ENCODE results near the gene TESK2. TPM values are rescaled to one million over a fixed set of nuclear protein-coding genes. Genes with fewer than 3 reads are reported as not detected.

The TESK2 gene
- total and polyA plus RNA-seq, 2 of the 8 experiments (the other 6 are each of a cell fraction or from before 2014, with no cell fraction given), result 10.8 to 12.6 TPM

DNA sequence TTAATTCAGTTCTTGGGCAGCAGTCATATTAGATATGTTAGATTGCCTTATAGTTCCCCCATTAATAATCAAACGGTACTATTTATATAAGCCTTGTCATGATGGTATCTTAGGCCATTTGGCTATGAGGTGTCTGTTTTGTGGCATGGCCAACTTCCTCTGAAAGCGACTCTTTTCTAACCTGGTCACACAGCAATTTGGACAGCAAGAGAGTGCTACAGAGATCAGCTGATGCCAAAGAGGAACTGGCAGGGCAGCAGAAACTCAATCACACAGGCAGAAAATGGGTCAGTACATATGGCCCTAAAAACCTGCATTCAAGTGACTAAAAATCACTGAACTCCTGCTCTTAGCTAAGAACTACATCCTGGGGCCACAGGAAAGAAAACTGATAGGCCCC lies 137.3 kb downstream of the TESK2 start:
- ChIA-PET POLR2A (ENCODE audit: partially characterized antibody) (interaction anchor here (1.3 to 21.4 kb wide), 3 partner anchors 10 to 49 kb away, joined by 3 to 472 read pairs (median 162); partner anchors contain the start of genes HPDL, MUTYH and TOE1), CTCF (ENCODE audit: partially characterized antibody) (interaction anchor here (0.6 to 10.3 kb wide), 4 partner anchors 8 to 140 kb away, joined by 3 to 139 read pairs (median 8); partner anchors contain the start of genes MUTYH and TOE1)
- Histone ChIP-seq H3K27me3 (replicated peaks in 1 of 4; ENCODE audit: control insufficient read depth in 3 of 4, extremely low read depth in 1 of 4, insufficient read depth in 3 of 4, low read length in 3 of 4) (no peaks in the 10 kb centered on the region), H2BK15ac (ENCODE audit: low read length) (no peak overlapping the region), H2AK5ac (ENCODE audit: low read depth, low read length) (no peak overlapping the region), H2AFZ (ENCODE audit: low read length) (no peak overlapping the region), H3K23me2 (ENCODE audit: low read depth, low read length) (no peaks in the 10 kb centered on the region), H3K4me3 (ENCODE audit: extremely low read depth in 1 of 4, insufficient read depth in 2 of 4, low read depth in 3 of 4, low read length in 4 of 4) (no peak overlapping the region), H2BK5ac (ENCODE audit: low read depth, low read length) (no peak overlapping the region), H2BK20ac (ENCODE audit: low read length) (no peak overlapping the region), H3K4me2 (ENCODE audit: insufficient read depth in 1 of 2, low read depth in 2 of 2, low read length in 2 of 2) (no peak overlapping the region), H3K14ac (ENCODE audit: insufficient read length) (no peak overlapping the region), H3K9ac (replicated peaks in 1 of 4; ENCODE audit: extremely low read depth in 1 of 4, low read depth in 3 of 4, low read length in 3 of 4) (no peak overlapping the region), H4K5ac (ENCODE audit: insufficient read length, low read depth, low read length) (no peak overlapping the region), H3K4me1 (replicated peaks in 1 of 4; ENCODE audit: control insufficient read depth in 3 of 4, insufficient read depth in 4 of 4, low read length in 3 of 4) (no peaks in the 10 kb centered on the region), H3K36me3 (ENCODE audit: control insufficient read depth in 2 of 4, insufficient read depth in 4 of 4, low read length in 3 of 4) (no peaks in the 10 kb centered on the region), H3K56ac (replicated peaks; ENCODE audit: insufficient read length, low read depth, low read length) (no peak overlapping the region), H3K27ac (ENCODE audit: low read depth, low read length) (no peak overlapping the region), H3K9me3 (ENCODE audit: insufficient read depth in 2 of 2, low read depth in 1 of 2, low read length in 1 of 2) (no peaks in the 10 kb centered on the region), H2BK12ac (ENCODE audit: low read depth, low read length) (no peak overlapping the region), H3K23ac (ENCODE audit: insufficient read length) (no peak overlapping the region), H4K8ac (ENCODE audit: extremely low read depth, insufficient read depth, low read length) (no peak overlapping the region), H3K79me2 (ENCODE audit: control insufficient read depth in 1 of 2, insufficient read depth in 2 of 2, low read length in 2 of 2) (no peaks in the 10 kb centered on the region), H3K79me1 (ENCODE audit: low read depth, low read length) (no peaks in the 10 kb centered on the region; the same call in 1 of the 2 replicates), H4K91ac (replicated peaks; ENCODE audit: insufficient read length, low read length) (no peak overlapping the region), H3K18ac (ENCODE audit: extremely low read depth, low read length) (no peak overlapping the region), H2BK120ac (replicated peaks; ENCODE audit: low read depth, low read length) (no peak overlapping the region), H4K20me1 (replicated peaks in 1 of 2; ENCODE audit: control insufficient read depth in 1 of 2, insufficient read depth in 2 of 2, low read length in 2 of 2) (peaks cover 0 to 2% of the 10 kb centered on the region in 2 experiments), H3K4ac (replicated peaks; ENCODE audit: insufficient read length, low read depth, low read length) (no peak overlapping the region)
- FAIRE-seq (no peak), DNase-seq (ENCODE audit: low read depth in 1 of 2, low spot score in 2 of 2) (no peak)
- TF ChIP-seq TAF7 (optimal IDR thresholded peaks at IDR 0.05; ENCODE audit: borderline replicate concordance, low read depth, low read length), result no peak
- TF ChIP-seq KDM1A (IDR thresholded peaks at IDR 0.05; ENCODE audit: borderline replicate concordance, low read length), result no peak
- no peak for TF ChIP-seq JUND (IDR thresholded peaks at IDR 0.05; ENCODE audit: low read length)
- TF ChIP-seq RXRA (IDR thresholded peaks at IDR 0.05; ENCODE audit: insufficient read depth, low read depth, low read length), result no peak
- TF ChIP-seq SIRT6 (IDR thresholded peaks at IDR 0.05; ENCODE audit: low read length), result no peak
- TF ChIP-seq ZNF274 (IDR thresholded peaks at IDR 0.05; ENCODE audit: borderline replicate concordance, extremely low read depth, low read length), result no peak
- TF ChIP-seq SP4 (IDR thresholded peaks at IDR 0.05; ENCODE audit: low read length), result no peak
- TF ChIP-seq JUN (IDR thresholded peaks at IDR 0.05; ENCODE audit: low read depth, low read length), result no peak
- TF ChIP-seq, protein P1, sequence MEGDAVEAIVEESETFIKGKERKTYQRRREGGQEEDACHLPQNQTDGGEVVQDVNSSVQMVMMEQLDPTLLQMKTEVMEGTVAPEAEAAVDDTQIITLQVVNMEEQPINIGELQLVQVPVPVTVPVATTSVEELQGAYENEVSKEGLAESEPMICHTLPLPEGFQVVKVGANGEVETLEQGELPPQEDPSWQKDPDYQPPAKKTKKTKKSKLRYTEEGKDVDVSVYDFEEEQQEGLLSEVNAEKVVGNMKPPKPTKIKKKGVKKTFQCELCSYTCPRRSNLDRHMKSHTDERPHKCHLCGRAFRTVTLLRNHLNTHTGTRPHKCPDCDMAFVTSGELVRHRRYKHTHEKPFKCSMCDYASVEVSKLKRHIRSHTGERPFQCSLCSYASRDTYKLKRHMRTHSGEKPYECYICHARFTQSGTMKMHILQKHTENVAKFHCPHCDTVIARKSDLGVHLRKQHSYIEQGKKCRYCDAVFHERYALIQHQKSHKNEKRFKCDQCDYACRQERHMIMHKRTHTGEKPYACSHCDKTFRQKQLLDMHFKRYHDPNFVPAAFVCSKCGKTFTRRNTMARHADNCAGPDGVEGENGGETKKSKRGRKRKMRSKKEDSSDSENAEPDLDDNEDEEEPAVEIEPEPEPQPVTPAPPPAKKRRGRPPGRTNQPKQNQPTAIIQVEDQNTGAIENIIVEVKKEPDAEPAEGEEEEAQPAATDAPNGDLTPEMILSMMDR (IDR thresholded peaks at IDR 0.05; ENCODE audit: control extremely low read depth in 1 of 3, insufficient read depth in 1 of 3, low read depth in 1 of 3, low read length in 3 of 3), result no peak
- no peak for TF ChIP-seq TBP (IDR thresholded peaks at IDR 0.05; ENCODE audit: low read depth, low read length)
- 88% methylated on average over 2 of the region's 2 CpGs; no CpG with 5 or more reads in 1 of the 2 experiments for WGBS, 2 experiments (ENCODE audit: extremely low coverage in 1 of 2, insufficient coverage in 1 of 2, insufficient read length in 1 of 2, insufficient replicate concordance in 2 of 2, low coverage in 1 of 2, low lambda C conversion rate in 2 of 2, missing lambda C conversion rate in 1 of 2)
